ENCODE data around the gene RAI14.

DNA sequence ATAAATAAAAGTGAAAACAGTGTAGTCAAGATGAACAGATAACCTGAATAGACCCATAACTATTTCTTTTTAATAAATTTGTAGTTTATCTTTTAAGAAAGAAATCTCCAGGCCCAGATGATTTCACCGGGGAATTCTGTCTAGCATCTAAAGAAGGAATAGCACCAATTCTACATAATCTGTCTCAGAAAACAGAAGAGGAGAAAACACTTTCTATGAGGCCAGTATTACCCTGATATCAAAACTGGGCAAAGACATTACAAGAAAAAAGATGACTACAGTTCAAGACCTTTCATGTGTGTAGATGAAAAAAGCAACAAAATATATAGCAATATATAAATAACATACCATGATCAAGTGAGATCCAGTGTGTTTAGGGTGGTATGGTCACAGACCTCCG is 214.3 kb downstream of the RAI14 start:
- TF ChIP-seq, protein P1, sequence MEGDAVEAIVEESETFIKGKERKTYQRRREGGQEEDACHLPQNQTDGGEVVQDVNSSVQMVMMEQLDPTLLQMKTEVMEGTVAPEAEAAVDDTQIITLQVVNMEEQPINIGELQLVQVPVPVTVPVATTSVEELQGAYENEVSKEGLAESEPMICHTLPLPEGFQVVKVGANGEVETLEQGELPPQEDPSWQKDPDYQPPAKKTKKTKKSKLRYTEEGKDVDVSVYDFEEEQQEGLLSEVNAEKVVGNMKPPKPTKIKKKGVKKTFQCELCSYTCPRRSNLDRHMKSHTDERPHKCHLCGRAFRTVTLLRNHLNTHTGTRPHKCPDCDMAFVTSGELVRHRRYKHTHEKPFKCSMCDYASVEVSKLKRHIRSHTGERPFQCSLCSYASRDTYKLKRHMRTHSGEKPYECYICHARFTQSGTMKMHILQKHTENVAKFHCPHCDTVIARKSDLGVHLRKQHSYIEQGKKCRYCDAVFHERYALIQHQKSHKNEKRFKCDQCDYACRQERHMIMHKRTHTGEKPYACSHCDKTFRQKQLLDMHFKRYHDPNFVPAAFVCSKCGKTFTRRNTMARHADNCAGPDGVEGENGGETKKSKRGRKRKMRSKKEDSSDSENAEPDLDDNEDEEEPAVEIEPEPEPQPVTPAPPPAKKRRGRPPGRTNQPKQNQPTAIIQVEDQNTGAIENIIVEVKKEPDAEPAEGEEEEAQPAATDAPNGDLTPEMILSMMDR (IDR thresholded peaks at IDR 0.05), result no peak
- TF ChIP-seq POLR2A (IDR thresholded peaks at IDR 0.05), result no peak

Data from testis (tissue), 2 donors.